SKM-1 (cell line): ENCODE measurements around the gene BMPR1B.
"Not testable (repeated sequence)": the region's sequence is repeated elsewhere in the genome, so short reads cannot be mapped to it uniquely, and the experiment has no call there.

ENCODE experiments used
- DNase-seq: peaks from one replicate; lab custom pipeline; 2025; ENCODE audit not compliant: unreplicated experiment; lab: John Stamatoyannopoulos, UW

BMPR1B gene

GRCh38 chr4:95124906-95125504, 367.2 kb downstream of the BMPR1B start:
- peak; percentile 9 for DNase-seq

DNA sequence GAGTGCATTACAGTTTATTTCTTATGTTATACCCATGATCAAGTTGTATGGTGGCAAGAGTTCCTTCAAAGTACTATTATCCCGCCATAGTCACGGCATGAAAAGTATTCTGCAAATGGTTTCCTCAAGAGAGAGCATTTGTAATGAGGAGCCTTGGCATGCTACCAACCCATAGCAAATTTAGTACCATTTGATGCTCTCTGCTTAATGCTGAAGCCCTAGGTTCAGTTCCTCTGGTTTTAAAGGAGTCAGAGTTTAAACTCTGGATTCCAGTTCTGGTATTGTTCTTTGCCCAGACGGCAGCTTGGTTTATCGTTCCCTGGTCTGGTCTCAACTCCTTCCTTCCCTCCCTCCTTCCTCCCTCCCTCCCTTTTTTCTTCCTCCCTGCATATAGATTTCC, 371.3 kb downstream of the BMPR1B start:
- DNase-seq: no peak

DNA sequence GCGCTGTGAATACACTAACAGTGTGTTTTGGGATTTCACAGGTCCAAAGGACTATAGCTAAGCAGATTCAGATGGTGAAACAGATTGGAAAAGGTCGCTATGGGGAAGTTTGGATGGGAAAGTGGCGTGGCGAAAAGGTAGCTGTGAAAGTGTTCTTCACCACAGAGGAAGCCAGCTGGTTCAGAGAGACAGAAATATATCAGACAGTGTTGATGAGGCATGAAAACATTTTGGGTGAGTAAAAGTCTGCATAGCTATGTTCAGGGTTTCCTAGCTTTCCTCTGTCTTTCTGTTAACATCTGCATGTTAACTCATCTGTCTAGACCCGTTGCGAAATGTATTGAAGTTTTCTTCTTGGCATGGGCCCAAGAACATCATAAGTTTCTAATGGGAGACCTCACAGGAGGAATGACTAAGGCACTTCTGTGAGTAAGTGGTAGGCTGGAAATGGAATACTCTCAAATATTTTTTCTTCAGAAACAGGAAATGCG, 372.1 kb downstream of the BMPR1B start:
- DNase-seq: peak; percentile 38

DNA sequence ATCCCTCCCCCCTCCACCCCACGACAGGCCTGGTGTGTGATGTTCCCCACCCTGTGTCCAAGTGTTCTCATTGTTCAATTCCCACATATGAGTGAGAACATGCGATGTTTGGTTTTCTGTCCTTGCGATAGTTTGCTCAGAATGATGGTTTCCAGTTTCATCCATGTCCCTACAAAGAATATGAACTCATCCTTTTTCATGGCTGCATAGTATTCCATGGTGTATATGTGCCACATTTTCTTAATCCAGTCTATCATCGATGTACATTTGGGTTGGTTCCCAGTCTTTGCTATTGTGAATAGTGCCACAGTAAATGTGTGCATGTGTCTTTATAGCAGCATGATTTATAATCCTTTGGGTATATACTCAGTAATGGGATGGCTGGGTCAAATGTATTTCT, 376.3 kb downstream of the BMPR1B start:
- DNase-seq: not testable (repeated sequence)

DNA sequence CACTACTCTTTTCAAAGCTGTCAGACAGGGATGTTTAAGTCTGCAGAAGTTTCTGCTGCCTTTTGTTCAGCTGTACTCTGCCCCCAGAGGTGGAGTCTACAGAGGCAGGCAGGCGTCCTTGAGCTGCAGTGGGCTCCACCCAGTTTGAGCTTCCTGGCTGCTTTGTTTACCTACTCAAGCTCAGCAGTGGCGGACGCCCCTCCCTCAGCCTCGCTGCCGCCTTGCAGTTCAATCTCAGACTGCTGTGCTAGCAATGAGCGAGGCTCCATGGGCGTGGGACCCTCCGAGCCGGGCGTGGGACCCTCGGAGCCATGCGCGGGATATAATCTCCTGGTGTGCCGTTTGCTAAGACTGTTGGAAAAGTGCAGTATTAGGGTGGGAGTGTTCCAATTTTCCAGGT, 381.7 kb downstream of the BMPR1B start:
- not testable (repeated sequence) for DNase-seq

GRCh38 chr4:95141361-95141760, 383.6 kb downstream of the BMPR1B start:
- no peak for DNase-seq

GRCh38 chr4:95142932-95143331, 385.2 kb downstream of the BMPR1B start:
- no peak for DNase-seq

DNA sequence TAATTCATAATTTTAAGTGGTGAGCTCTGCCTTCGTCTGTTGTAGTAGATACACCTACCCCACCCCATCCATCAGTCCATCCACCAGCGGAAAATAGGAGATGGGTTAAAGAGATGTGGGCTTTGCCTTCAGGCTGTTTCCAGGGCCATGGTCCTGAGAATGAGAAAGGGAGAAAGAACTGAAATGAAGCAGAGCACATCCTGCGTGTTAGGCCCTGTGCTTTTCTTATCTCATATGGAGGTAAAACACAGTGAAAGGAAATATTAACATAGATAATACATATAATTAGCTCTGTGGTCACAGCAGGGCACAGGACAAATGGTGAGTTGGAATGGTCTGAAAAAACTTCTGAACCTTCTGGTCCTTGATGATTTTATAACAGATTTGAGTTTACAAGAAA, 393.5 kb downstream of the BMPR1B start:
- DNase-seq: no peak

- DNase-seq: no peak
Observed at GRCh38 chr4:95153182-95153581, 395.4 kb downstream of the BMPR1B start.

DNA sequence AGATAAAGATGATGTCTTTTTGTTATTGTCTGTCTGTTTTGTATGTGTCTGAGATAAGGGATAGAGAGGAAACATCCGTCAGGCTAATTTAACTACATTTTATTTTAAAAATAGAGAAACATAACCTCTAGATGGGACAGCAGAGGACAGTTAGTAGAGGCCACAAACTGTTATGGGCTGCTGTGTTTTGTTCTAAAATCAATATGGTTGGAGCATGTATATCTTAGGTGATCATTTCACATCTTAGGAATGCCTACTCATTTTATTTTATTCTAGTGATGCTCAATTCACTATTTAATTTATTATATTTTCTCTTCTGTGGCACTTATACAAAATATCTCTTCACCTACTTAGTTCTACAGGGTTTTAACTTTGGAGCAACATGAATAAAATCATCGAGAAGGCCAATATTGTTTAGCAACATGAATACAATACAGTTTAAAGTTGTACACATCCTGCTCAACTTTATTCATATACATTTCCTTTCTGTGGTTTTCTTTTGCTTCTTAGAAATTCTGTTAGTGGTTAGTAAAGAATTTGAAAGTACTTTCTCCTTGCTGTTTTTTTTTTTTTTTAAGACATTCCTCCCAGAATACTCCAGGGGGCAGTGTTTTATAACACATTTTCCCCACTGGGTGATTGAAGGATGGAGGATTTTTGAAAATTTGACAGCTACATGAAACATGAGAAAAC, 398.1 kb downstream of the BMPR1B start:
- DNase-seq: peak; percentile 27

GRCh38 chr4:95156452-95156765, 398.7 kb downstream of the BMPR1B start:
- no peak for DNase-seq

GRCh38 chr4:95157596-95157995, 399.8 kb downstream of the BMPR1B start:
- no peak for DNase-seq

DNA sequence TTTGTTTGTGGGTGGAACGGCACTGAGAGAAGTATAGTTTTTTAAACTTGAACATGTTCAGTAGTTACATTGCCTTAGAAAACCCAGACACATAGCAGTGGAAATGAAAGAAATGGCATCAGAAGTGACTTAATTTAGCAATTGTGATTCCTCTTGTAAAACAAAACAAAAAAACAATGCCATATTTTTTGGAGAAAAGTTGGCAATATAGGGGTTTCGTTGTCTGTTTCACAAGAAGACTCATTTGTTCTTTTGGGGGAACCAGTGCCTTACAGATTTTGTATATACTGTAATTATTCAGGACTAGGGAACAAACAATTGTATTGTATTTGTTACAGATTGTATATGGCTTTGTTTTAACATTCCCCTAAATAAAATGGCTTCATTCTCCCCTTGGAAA, 400.3 kb downstream of the BMPR1B start:
- DNase-seq: no peak

- no peak for DNase-seq
Observed at GRCh38 chr4:95158626-95159025, 400.9 kb downstream of the BMPR1B start.

GRCh38 chr4:95159384-95159783, 401.6 kb downstream of the BMPR1B start:
- DNase-seq: no peak

DNA sequence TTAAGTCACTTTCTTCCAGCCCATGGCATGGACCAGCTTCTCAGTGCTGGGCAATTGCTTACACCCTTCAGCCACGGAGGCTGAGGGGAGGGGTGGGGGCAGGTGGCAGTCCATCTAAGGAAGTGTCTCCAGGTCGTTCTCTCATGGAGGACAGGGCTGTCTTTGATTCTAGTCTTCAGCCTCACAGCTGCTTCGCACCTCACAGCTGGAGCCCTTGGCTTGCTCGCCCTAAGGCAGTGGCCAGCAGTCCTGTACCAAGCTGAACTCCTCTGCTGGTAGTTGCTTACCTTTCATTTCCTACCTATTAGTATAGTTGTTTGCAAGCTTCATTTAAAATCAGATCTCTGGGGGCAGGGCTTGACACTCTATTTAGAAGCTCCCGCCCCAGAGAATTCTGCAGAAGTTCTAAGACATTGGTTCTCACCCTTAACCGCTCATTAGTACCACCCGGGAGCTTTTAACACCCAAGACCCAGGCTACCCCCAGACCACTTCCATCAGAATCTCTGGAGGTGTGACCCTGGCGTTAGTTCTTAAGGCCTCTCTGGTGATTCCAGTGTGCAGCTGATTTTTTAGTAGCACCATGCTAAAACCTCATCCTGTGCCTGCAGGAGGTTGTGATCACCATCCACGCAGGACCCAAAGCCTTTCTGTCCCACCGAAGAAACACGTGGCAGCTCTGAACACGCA, 404.2 kb downstream of the BMPR1B start:
- DNase-seq: no peak

GRCh38 chr4:95162867-95163266, 405.1 kb downstream of the BMPR1B start:
- DNase-seq: no peak

DNA sequence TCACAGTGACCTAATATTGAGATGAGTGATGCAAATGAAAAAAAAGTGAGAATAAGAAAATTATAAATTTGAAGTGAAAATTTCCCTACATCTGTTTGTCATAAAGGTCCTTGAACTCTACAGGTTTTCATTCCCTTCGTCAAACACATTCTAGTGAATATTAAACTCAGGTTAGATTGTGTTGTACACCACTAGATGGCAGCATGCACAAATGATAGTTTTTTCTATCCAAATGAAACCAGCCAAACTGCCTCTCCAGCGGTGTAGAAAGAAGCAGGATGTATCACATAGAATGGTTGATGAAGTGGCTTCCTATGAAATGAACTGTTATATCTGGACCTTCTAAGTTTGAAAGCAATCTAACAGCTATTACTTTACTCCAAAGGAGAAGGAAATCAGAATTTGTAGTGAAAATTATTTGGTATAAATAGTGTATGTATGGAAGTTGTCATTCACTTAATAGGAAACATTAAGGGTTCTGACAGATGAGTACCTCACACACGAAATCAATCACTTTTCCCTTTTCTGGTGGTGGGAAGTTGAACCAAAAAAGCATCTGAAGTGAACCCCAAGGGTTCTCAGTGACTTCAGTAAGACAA, 408.3 kb downstream of the BMPR1B start:
- DNase-seq: peak; percentile 74

- no peak for DNase-seq
Observed at GRCh38 chr4:95167805-95168204, 410.1 kb downstream of the BMPR1B start.

- no peak for DNase-seq
Observed at GRCh38 chr4:95170176-95170575, 412.4 kb downstream of the BMPR1B start.

- DNase-seq: not testable (repeated sequence)
Observed at GRCh38 chr4:95171377-95171776, 413.6 kb downstream of the BMPR1B start.

- DNase-seq: no peak
Observed at GRCh38 chr4:95178938-95179337, 421.2 kb downstream of the BMPR1B start.
